A673 (cell line): ENCODE measurements around the gene CTNNA1. TPM values are rescaled to one million over a fixed set of nuclear protein-coding genes. Genes with fewer than 3 reads are reported as not detected.

ENCODE experiments used
- BruUV-seq: library from RNA; stranded (reverse); fragments of 400-500 nt; replicated peaks from 2 replicates; lab custom pipeline; 2021; lab: Mats Ljungman, UMichigan
- CTCF ChIA-PET: fragments of 300-600 bp; sonication (Branson Sonifier 250); formaldehyde crosslinking; loops from one replicate; lab custom pipeline; 2022; ENCODE audit warnings: antibody characterized with exemption; lab: Charles Lee
- POLR2A ChIA-PET: fragments of 300-600 bp; sonication (Branson Sonifier 250); formaldehyde crosslinking; loops from one replicate; lab custom pipeline; 2022; ENCODE audit warnings: antibody characterized with exemption; ENCODE audit not compliant: low non-redundant PET; lab: Charles Lee
- DNase-seq: peaks from one replicate; pipeline ENCODE4 v3.0.0-alpha.2; 2015; ENCODE audit warnings: low spot score
- H3K27ac ChIP-seq: fragments of 200-600 bp; sonication (generic); 2 replicates; pipeline ENCODE4 v1.5.1; 2016; ENCODE audit warnings: mixed run types, low read depth, mild to moderate bottlenecking, mixed read lengths, antibody characterized with exemption, low read length; ENCODE audit not compliant: poor library complexity, severe bottlenecking
- H3K27me3 ChIP-seq: fragments of 200-600 bp; sonication (generic); replicated peaks from 2 replicates; pipeline ENCODE4 v1.6.1; 2017; ENCODE audit warnings: mixed run types, low read depth, mild to moderate bottlenecking, mixed read lengths, antibody characterized with exemption, low read length; ENCODE audit not compliant: insufficient read depth, poor library complexity
- H3K36me3 ChIP-seq: fragments of 200-600 bp; sonication (generic); 2 replicates; pipeline ENCODE4 v1.6.1; 2016; ENCODE audit warnings: mixed run types, mild to moderate bottlenecking, mixed read lengths, antibody characterized with exemption, low read length; ENCODE audit not compliant: insufficient read depth, poor library complexity, severe bottlenecking
- H3K4me1 ChIP-seq: fragments of 200-600 bp; sonication (generic); 2 replicates; pipeline ENCODE4 v1.6.1; 2017; ENCODE audit warnings: mixed run types, mild to moderate bottlenecking, mixed read lengths, antibody characterized with exemption, low read length; ENCODE audit not compliant: insufficient read depth, poor library complexity, severe bottlenecking
- H3K4me3 ChIP-seq: fragments of 200-600 bp; sonication (generic); 2 replicates; pipeline ENCODE4 v1.5.1; 2016; ENCODE audit warnings: low read depth, mixed run types, mild to moderate bottlenecking, mixed read lengths, low read length; ENCODE audit not compliant: poor library complexity, severe bottlenecking
- H3K9me3 ChIP-seq: fragments of 200-600 bp; sonication (generic); 2 replicates; pipeline ENCODE4 v1.6.1; 2016; ENCODE audit warnings: mixed run types, low read depth, mild to moderate bottlenecking, mixed read lengths, antibody characterized with exemption, low read length; ENCODE audit not compliant: poor library complexity, severe bottlenecking
- CTCF ChIP-seq: fragments of 300-800, 200-600 bp; sonication (generic); conservative IDR thresholded peaks from 2 replicates; pipeline ENCODE4 v1.5.1; 2017; ENCODE audit warnings: low read depth, mild to moderate bottlenecking, antibody characterized with exemption, low read length, moderate library complexity, mixed read lengths
- EZH2 ChIP-seq: fragments of 200-600 bp; sonication (generic); IDR thresholded peaks from 2 replicates; pipeline ENCODE4 v1.6.1; 2017; ENCODE audit warnings: borderline replicate concordance, low read depth, mild to moderate bottlenecking, mixed read lengths, antibody characterized with exemption, low read length; ENCODE audit not compliant: poor library complexity, severe bottlenecking
- intact Hi-C: fragments of 100-400 bp; cut with micrococcal nuclease; formaldehyde crosslinking; loops from one replicate; pipeline ENCODE4 v1.10.0; 2022; ENCODE audit not compliant: unreplicated experiment
- total RNA-seq: library from RNA; stranded (reverse); gene quantifications from 2 replicates; pipeline ENCODE4 v1.2.3, GENCODE V29; 2021

The CTNNA1 gene
- total RNA-seq, 1 experiment from 2014 or later = 249 TPM

DNA sequence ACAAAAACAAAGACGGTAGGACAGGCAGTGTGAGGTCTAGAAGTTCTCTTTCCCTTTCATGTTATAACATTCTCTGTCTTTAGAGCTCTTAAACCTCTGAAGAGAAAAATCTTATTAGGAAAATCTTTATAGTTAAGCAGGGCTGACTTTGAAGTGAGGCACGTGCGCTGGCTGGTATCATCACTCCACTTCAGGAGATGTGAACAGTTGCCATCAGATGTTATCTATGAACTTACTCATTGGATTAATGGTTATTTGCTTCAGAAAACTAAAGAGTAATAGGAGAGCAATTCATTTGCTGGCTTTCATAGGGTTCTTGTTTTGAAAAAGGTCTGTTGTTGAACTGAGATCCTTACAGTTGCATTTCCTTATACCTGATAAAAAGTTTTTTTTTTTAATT lies 96.2 kb downstream of the CTNNA1 start:
- no peaks in the 10 kb centered on the region for H3K36me3 ChIP-seq
- H3K27me3 ChIP-seq = no peaks in the 10 kb centered on the region
- intact Hi-C loops = no loop called here
- BruUV-seq = no TSS peak
- POLR2A ChIA-PET = no interaction called here
- no peaks in the 10 kb centered on the region for H3K9me3 ChIP-seq
- peaks cover 20% of the 10 kb centered on the region for H3K4me1 ChIP-seq
- no peak for DNase-seq
- CTCF ChIA-PET = no interaction called here
- no peak overlapping the region for H3K27ac ChIP-seq
- H3K4me3 ChIP-seq = no peak overlapping the region
- TF ChIP-seq EZH2 (no peak), CTCF (no peak)

DNA sequence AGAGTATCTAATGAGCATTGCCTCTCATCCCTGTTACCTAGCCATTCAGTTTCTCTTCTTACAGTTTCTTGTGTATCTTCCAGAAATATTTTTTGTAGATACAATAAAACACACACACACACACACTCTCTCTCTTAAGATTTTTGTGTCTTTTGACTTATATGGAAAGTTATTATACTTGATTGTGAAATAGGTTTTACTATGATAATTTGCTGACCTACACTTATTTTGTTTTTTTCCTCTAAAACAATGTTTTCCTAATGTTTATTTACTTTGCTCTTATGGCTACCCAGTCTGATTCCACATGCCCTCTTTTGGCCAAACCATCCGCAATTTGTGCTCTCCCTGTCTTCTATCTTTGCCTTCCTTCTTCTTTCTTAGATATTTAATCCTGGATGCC lies 96.7 kb downstream of the CTNNA1 start:
- Histone ChIP-seq H3K4me1 (peaks cover 15% of the 10 kb centered on the region), H3K9me3 (no peaks in the 10 kb centered on the region), H3K36me3 (no peaks in the 10 kb centered on the region), H3K4me3 (no peak overlapping the region), H3K27ac (no peak overlapping the region), H3K27me3 (no peaks in the 10 kb centered on the region)
- CTCF ChIA-PET = no interaction called here
- POLR2A ChIA-PET = no interaction called here
- intact Hi-C loops = no loop called here
- TF ChIP-seq CTCF = no peak
- TF ChIP-seq EZH2 = no peak
- no TSS peak for BruUV-seq
- no peak for DNase-seq

DNA sequence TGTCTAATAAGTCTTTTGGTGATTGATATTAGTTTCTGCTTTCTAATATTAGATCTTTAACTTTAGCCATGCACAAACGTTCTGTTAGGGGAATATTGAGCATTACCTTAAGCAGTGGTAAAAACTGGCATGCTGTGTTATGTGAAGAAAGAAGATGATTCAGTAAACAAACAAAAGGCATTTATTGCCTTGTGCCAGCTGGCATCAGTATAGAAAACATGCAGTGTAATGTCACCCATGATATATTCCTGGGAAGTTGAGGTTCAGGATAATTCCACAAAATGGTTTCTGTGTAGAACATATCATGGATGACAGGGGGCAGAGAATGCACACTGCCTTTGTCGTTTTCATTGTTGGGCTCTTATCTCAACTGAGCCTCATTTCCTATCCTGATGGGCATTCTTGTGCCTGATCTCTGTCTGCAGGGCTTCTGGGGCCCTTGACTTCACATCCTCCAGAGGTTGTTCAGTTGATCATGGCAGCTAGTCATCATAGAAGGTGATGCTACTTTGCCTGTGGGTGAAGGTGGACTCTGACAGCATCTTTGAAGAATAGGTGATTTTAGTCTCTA lies 97.7 kb downstream of the CTNNA1 start:
- Histone ChIP-seq H3K9me3 (no peaks in the 10 kb centered on the region), H3K36me3 (no peaks in the 10 kb centered on the region), H3K27ac (no peak overlapping the region), H3K27me3 (no peaks in the 10 kb centered on the region), H3K4me1 (peaks cover 8% of the 10 kb centered on the region), H3K4me3 (no peak overlapping the region)
- ChIA-PET POLR2A (no interaction called here), CTCF (no interaction called here)
- intact Hi-C loops = no loop called here
- no peak for TF ChIP-seq EZH2
- BruUV-seq = no TSS peak
- DNase-seq = no peak

DNA sequence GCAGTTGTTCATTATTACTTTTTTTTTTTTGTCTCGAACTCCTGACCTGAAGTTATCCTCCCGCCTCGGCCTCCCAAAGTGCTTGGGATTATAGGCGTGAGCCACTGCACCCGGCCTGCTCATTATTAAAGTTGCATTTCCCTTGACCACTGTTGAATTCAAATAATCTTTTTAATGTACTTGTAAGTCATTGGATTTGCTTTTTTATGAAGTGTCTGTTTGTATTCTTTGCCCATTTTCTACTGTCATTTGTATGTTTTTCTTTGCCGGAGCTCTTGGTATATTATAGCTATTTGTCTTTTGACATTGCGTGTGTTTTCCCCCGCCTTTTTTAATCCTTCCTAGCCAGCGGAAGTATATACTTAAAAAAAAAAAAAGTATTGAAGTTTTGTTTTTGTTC lies 99.9 kb downstream of the CTNNA1 start:
- H3K4me1 ChIP-seq = peaks cover 8% of the 10 kb centered on the region
- H3K27me3 ChIP-seq = no peaks in the 10 kb centered on the region
- DNase-seq = no peak
- H3K9me3 ChIP-seq = no peaks in the 10 kb centered on the region
- intact Hi-C loops = no loop called here
- H3K27ac ChIP-seq = no peak overlapping the region
- no TSS peak for BruUV-seq
- no peak for TF ChIP-seq EZH2
- no peak for TF ChIP-seq CTCF
- H3K36me3 ChIP-seq = no peaks in the 10 kb centered on the region
- POLR2A ChIA-PET = no interaction called here
- H3K4me3 ChIP-seq = no peak overlapping the region
- CTCF ChIA-PET = no interaction called here
